OCI-LY7 (cell line): Measurements from ENCODE around the gene MCF2L2. TPM values are rescaled to one million over a fixed set of nuclear protein-coding genes. Genes with fewer than 3 reads are reported as not detected.

ENCODE experiments used
- BruUV-seq: library from RNA; stranded (reverse); fragments of 400-500 nt; replicated peaks from 2 replicates; lab custom pipeline; 2021; lab: Mats Ljungman, UMichigan
- CTCF ChIA-PET: fragments of 300-600 bp; sonication (Branson Sonifier 250); formaldehyde crosslinking; loops from one replicate; lab custom pipeline; 2022; ENCODE audit warnings: antibody characterized with exemption; ENCODE audit not compliant: unreplicated experiment; lab: Charles Lee
- POLR2A ChIA-PET: fragments of 300-600 bp; sonication (Branson Sonifier 250); formaldehyde crosslinking; loops from one replicate; lab custom pipeline; 2022; ENCODE audit warnings: antibody characterized with exemption; lab: Charles Lee
- DNase-seq: peaks from one replicate; pipeline ENCODE4 v3.0.0-alpha.2; 2015; ENCODE audit warnings: low spot score
- H2AFZ ChIP-seq: fragments of 200-600 bp; sonication (generic), shearing (Covaris generic); 2 replicates; pipeline ENCODE4 v1.6.1; 2014; ENCODE audit warnings: mild to moderate bottlenecking, antibody characterized with exemption, low read length, moderate library complexity
- H3K27ac ChIP-seq: fragments of 200-600 bp; sonication (generic); 2 replicates; pipeline ENCODE4 v1.5.1; 2014; ENCODE audit warnings: mixed run types, low read depth, mild to moderate bottlenecking, moderate library complexity, low read length, inconsistent platforms; ENCODE audit not compliant: poor library complexity, severe bottlenecking
- H3K36me3 ChIP-seq: fragments of 200-600 bp; sonication (generic); 2 replicates; pipeline ENCODE4 v1.6.1; 2014; ENCODE audit warnings: mild to moderate bottlenecking, antibody characterized with exemption, low read length, moderate library complexity, mixed read lengths; ENCODE audit not compliant: insufficient read depth
- H3K4me1 ChIP-seq: fragments of 200-600 bp; sonication (generic); 2 replicates; pipeline ENCODE4 v1.5.1; 2014; ENCODE audit warnings: mild to moderate bottlenecking, low read length; ENCODE audit not compliant: insufficient read depth, poor library complexity, severe bottlenecking
- H3K4me2 ChIP-seq: fragments of 200-600 bp; sonication (generic); 2 replicates; pipeline ENCODE4 v1.6.1; 2014; ENCODE audit warnings: mild to moderate bottlenecking, low read length
- H3K4me3 ChIP-seq: fragments of 200-600 bp; sonication (generic); 2 replicates; pipeline ENCODE4 v1.5.1; 2014; ENCODE audit warnings: mild to moderate bottlenecking, low read depth, low read length; ENCODE audit not compliant: poor library complexity, severe bottlenecking
- H3K79me2 ChIP-seq: fragments of 200-600 bp; sonication (generic); 2 replicates; pipeline ENCODE4 v1.6.1; 2016; ENCODE audit warnings: low read depth, mild to moderate bottlenecking, low read length, moderate library complexity, mixed read lengths; ENCODE audit not compliant: insufficient read depth
- H3K9me2 ChIP-seq: fragments of 200-600 bp; sonication (generic); 2 replicates; pipeline ENCODE4 v1.6.1; 2016; ENCODE audit warnings: mild to moderate bottlenecking, low read length, mixed read lengths; ENCODE audit not compliant: insufficient read depth
- H3K9me3 ChIP-seq: fragments of 200-600 bp; sonication (generic); 2 replicates; pipeline ENCODE4 v1.6.1; 2014; ENCODE audit warnings: mild to moderate bottlenecking, mixed run types, low read length, mixed read lengths
- H4K20me1 ChIP-seq: fragments of 200-600 bp; sonication (generic); 2 replicates; pipeline ENCODE4 v1.6.1; 2014; ENCODE audit warnings: mild to moderate bottlenecking, antibody characterized with exemption, low read length, moderate library complexity, mixed read lengths; ENCODE audit not compliant: insufficient read depth
- EZH2phosphoT487 ChIP-seq: fragments of 200-600 bp; sonication (generic); IDR thresholded peaks from 2 replicates; pipeline ENCODE4 v1.6.1; 2018; ENCODE audit warnings: low read depth, borderline replicate concordance, mild to moderate bottlenecking, mixed run types, antibody characterized with exemption, low read length, moderate library complexity, mixed read lengths
- intact Hi-C: fragments of 100-400 bp; cut with micrococcal nuclease; formaldehyde crosslinking; loops from one replicate; pipeline ENCODE4 v1.10.0; 2022; ENCODE audit not compliant: unreplicated experiment
- total RNA-seq, 2 experiments: library from RNA; depleted of rRNA in 1 of 2; stranded (reverse); fragments of >200 nt in 1 of 2; shearing (Covaris generic) in 1 of 2; gene quantifications; 2 replicates each; pipeline ENCODE4 v1.2.3, GENCODE V29; 2014 to 2022
- TF ChIP-seq, protein P1 (sequence below): fragments of 200-600 bp; sonication (generic); conservative IDR thresholded peaks from 2 replicates; pipeline ENCODE4 v1.5.1; 2014; ENCODE audit warnings: mild to moderate bottlenecking, antibody characterized with exemption, low read length, moderate library complexity, mixed read lengths

Gene MCF2L2
- total RNA-seq, 2 experiments from 2014 or later, result 6.6 to 8.0 TPM

DNA sequence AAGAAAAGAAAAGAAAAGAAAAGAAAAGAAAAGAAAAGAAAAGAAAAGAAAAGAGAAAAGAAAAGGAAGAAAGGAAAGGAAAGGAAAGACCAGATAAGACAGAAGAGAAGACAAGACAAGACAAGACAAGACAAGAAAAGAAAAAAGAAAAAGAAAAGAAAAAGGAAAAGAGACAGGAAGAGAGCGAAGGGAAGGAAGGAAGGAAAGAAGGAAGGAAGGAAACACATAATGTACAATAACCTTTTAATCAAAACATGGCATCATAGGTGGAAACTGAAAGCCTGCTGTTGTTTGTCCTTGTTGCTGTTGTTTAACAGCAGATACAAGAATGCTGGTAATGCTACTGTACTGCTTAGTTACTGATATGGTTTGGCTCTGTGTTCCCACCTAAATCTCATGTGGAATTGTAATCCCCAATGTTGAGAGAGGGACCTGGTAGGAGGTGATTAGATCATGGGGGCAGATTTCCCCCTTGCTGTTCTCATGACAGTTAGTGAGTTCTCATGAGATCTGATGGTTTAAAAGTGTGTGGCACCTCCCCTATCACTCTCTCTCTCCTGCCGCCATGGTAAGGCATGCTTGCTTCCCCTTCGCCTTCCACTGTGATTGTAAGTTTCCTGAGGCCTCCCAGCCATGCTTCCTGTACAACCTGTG is 67.3 kb downstream of the MCF2L2 start:
- H3K27ac ChIP-seq, result no peak overlapping the region
- no peaks in the 10 kb centered on the region for H3K79me2 ChIP-seq
- CTCF ChIA-PET, result no interaction called here
- DNase-seq, result no peak
- intact Hi-C loops, result no loop called here
- H4K20me1 ChIP-seq, result no peaks in the 10 kb centered on the region
- no peaks in the 10 kb centered on the region for H3K4me1 ChIP-seq
- no peaks in the 10 kb centered on the region for H3K9me2 ChIP-seq
- BruUV-seq, result no TSS peak
- TF ChIP-seq, protein P1, sequence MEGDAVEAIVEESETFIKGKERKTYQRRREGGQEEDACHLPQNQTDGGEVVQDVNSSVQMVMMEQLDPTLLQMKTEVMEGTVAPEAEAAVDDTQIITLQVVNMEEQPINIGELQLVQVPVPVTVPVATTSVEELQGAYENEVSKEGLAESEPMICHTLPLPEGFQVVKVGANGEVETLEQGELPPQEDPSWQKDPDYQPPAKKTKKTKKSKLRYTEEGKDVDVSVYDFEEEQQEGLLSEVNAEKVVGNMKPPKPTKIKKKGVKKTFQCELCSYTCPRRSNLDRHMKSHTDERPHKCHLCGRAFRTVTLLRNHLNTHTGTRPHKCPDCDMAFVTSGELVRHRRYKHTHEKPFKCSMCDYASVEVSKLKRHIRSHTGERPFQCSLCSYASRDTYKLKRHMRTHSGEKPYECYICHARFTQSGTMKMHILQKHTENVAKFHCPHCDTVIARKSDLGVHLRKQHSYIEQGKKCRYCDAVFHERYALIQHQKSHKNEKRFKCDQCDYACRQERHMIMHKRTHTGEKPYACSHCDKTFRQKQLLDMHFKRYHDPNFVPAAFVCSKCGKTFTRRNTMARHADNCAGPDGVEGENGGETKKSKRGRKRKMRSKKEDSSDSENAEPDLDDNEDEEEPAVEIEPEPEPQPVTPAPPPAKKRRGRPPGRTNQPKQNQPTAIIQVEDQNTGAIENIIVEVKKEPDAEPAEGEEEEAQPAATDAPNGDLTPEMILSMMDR, result no peak
- no peak for TF ChIP-seq EZH2phosphoT487
- no peaks in the 10 kb centered on the region for H3K9me3 ChIP-seq
- H3K4me3 ChIP-seq, result no peak overlapping the region
- no peaks in the 10 kb centered on the region for H3K36me3 ChIP-seq
- no peak overlapping the region for H2AFZ ChIP-seq
- POLR2A ChIA-PET, result no interaction called here
- no peak overlapping the region for H3K4me2 ChIP-seq

DNA sequence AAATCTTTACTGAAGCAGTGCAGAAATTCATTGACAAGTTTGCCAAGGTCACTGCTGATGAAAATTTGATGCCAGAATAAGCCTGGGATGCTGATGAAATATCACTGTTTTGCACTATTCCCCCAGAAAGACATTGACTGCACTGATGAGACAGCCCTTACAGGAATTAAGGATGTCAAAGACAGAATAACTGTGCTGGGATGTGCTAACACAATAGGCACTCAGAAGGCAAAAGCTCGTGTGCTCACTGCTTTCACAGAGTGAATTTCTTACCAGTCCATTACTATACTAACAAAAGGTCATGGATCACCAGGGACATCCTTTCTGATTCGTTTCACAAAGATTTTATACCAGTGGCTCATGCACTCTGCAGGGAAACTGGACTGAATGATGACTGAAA is 69.4 kb downstream of the MCF2L2 start:
- intact Hi-C loops, result no loop called here
- Histone ChIP-seq H3K4me1 (no peaks in the 10 kb centered on the region), H3K36me3 (no peaks in the 10 kb centered on the region), H3K9me2 (no peaks in the 10 kb centered on the region), H4K20me1 (no peaks in the 10 kb centered on the region), H3K9me3 (no peaks in the 10 kb centered on the region), H2AFZ (no peak overlapping the region), H3K4me2 (no peak overlapping the region), H3K79me2 (no peaks in the 10 kb centered on the region), H3K4me3 (no peak overlapping the region), H3K27ac (no peak overlapping the region)
- ChIA-PET CTCF (no interaction called here), POLR2A (no interaction called here)
- no peak for DNase-seq
- TF ChIP-seq, protein P1, result no peak
- TF ChIP-seq EZH2phosphoT487, result no peak
- no TSS peak for BruUV-seq

DNA sequence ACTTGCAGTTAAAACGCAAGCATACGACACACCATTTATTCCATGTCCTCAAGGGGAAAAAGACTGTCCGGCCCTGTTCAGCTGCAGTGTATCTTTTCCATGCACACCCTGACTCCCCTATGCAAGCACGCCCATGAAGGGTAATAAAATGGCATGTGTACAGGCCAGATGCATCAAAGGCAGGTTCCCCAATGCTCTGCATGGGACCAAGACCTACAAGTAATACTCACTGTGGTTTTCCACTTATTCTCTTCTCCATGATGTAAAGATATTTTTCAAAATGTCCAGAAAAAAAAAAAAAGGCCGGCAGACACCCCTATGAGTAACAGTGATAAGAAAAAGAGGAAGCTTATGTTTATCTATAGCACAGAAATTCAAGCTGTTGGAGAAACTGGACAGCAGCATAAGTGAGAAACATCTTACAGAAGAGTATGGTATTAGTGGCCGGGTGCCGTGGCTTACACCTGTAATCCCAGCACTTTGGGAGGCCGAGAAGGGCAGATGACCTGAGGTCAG is 70.8 kb downstream of the MCF2L2 start:
- Histone ChIP-seq H3K9me3 (no peaks in the 10 kb centered on the region), H3K4me2 (no peak overlapping the region), H3K9me2 (no peaks in the 10 kb centered on the region), H3K79me2 (no peaks in the 10 kb centered on the region), H3K27ac (no peak overlapping the region), H4K20me1 (no peaks in the 10 kb centered on the region), H3K4me1 (no peaks in the 10 kb centered on the region), H2AFZ (no peak overlapping the region), H3K36me3 (no peaks in the 10 kb centered on the region), H3K4me3 (no peak overlapping the region)
- DNase-seq, result no peak
- TF ChIP-seq, protein P1, result no peak
- TF ChIP-seq EZH2phosphoT487, result no peak
- ChIA-PET POLR2A (interaction anchor here (1.0 kb wide), 1 partner anchor 11 kb away, joined by 3 read pairs; no protein-coding TSS in a partner anchor), CTCF (no interaction called here)
- intact Hi-C loops, result no loop called here
- BruUV-seq, result no TSS peak
